Fibroblast of upper back skin (primary cell): ENCODE measurements around the gene SLC9A2.

Experiments
- DNase-seq: peaks from one replicate; pipeline ENCODE4 v3.0.0-alpha.2; 2013

The SLC9A2 gene

GRCh38 chr2:102674370-102674769 is 55.0 kb downstream of the SLC9A2 start:
- no peak for DNase-seq

GRCh38 chr2:102674836-102675235 is 55.5 kb downstream of the SLC9A2 start:
- no peak for DNase-seq

DNA sequence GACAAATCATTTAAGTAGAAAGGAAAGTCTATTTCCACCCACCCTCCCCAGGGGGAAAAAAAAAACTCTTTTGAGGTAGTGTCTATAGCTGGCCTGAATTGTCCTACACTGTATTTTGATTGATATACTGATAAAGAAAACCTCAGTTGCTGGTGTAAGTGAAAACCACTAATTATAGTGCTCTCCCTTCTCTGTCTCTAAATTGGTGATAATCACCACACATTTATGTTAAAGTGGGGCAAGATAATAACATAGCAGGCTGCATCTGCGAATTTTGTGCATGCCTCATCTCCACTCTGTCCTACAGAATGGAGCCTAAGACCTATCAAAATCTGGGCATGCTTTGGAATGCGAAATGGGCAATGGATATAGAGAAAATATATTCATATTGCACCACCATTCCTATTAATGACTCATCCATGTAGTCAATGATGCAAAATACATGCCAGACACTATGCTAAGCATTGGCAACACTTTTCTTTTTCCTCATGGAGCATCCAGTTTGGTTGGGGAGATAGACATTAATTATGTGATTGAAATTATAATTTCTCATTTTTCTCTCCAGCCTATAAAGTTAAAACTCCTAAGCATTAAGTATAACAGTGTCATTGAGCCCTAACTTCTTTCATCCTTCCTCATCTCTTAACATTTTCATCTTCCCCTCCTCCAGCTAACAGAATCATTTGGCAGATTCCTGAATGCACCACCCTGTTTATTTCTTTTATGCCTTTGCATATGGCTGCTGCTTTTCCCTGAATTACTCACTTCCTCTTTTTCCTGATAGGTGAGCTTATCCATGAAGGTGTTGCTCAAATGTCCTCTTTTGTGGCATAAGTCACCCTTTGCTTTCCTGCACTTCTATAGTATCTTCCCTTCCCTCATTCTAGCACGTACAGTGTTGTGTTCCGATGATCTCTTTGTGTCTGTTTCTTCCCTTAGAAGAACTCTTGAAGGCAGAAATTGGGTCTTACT is 58.2 kb downstream of the SLC9A2 start:
- peak; percentile 10 for DNase-seq

DNA sequence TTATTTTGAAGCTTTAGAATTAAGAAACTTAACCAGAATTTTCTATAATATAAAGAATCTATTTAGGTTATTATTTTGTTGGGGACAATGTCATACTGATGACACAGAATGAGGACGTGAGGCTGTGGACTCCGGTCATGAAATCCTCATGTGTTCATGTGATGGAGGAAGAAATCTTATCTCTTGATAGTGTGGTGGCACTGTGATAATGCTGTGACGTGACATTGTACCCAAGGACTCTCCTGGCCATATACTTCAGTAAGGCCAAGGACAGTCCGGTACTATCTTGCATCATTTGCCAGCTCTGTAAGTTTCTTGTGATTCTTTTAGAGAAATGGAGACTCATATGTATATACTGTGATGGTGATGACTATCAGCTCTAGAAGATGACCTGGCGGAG is 59.1 kb downstream of the SLC9A2 start:
- no peak for DNase-seq

GRCh38 chr2:102686479-102687439 is 67.4 kb downstream of the SLC9A2 start:
- DNase-seq: no peak

DNA sequence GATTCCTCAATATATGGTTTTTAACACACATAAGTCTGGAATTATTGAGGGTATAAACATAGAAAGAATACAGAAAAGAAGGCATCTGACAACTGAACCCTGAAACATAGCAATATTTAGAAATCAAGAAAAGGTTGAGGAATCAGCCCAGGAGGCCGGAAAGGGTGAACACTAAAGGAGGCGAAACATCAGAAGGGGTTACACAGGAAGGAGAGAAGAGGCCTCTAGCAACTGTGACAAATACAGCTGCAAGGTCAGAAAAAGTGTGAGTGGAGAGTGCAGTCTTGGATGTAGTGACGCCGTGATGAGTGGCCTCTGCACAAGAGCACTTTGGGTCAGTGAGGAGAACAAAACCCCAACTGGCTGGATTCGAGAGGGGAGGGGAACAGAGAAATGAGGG is 70.7 kb downstream of the SLC9A2 start:
- DNase-seq: no peak

GRCh38 chr2:102696463-102696862 is 77.1 kb downstream of the SLC9A2 start:
- DNase-seq: no peak

GRCh38 chr2:102698369-102699111 is 79.2 kb downstream of the SLC9A2 start:
- peak; percentile 3 for DNase-seq

DNA sequence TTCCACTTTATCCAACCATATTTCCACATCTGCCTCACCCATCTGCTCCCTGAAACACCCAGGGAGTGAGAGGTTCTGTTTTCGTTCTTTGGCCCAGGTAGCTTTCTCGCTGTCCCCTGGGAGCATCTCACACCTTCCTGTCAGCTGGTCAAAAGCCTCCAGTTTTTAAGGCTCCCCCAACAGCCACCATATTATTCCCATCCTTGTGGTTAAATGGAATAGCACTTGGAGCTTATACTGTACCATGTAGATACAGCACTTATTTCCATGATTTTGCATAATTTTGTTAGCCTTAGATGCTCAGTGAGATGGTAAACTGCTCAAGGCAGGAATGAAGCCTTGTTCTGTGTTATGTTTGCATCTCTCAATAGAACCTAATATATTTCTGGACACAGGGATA is 84.0 kb downstream of the SLC9A2 start:
- no peak for DNase-seq

GRCh38 chr2:102703748-102704147 is 84.4 kb downstream of the SLC9A2 start:
- DNase-seq: peak; percentile 4

GRCh38 chr2:102704531-102704930 is 85.2 kb downstream of the SLC9A2 start:
- DNase-seq: no peak

DNA sequence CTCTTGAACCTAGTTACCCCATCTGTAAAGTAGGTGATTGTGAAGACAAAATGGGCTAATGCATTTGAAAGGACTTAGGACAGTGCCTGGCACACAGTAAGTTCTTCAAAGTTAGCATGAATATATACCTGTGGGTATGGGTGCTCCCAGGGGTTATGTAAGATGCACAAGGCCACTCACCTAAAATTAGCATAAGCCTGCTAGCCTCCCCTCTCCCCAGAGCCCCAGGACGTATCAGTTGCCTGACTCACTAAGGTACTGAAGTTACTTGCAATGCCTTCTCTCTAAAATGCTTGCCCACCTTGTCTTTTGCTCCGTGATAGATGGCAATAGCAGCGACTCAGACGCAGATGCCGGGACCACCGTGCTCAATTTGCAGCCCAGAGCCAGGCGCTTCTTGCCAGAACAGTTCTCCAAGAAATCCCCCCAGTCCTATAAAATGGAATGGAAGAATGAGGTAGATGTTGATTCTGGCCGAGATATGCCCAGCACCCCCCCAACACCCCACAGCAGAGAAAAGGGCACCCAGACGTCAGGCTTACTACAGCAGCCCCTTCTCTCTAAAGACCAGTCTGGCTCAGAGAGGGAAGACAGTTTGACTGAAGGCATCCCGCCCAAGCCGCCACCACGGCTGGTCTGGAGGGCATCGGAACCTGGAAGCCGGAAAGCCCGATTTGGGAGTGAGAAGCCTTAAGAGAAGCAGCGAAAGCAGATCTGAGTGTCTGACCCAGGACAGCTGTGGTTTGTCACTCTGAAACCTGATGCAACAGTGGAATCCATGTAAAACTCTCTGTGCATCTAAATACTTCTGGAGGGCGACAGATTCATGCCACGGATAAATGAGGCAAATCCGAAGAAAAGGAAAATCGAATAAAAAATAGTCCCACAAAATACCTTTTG is 88.7 kb downstream of the SLC9A2 start:
- no peak for DNase-seq

- peak; percentile 51 for DNase-seq
Measured at GRCh38 chr2:102708847-102709559, 89.7 kb downstream of the SLC9A2 start.

DNA sequence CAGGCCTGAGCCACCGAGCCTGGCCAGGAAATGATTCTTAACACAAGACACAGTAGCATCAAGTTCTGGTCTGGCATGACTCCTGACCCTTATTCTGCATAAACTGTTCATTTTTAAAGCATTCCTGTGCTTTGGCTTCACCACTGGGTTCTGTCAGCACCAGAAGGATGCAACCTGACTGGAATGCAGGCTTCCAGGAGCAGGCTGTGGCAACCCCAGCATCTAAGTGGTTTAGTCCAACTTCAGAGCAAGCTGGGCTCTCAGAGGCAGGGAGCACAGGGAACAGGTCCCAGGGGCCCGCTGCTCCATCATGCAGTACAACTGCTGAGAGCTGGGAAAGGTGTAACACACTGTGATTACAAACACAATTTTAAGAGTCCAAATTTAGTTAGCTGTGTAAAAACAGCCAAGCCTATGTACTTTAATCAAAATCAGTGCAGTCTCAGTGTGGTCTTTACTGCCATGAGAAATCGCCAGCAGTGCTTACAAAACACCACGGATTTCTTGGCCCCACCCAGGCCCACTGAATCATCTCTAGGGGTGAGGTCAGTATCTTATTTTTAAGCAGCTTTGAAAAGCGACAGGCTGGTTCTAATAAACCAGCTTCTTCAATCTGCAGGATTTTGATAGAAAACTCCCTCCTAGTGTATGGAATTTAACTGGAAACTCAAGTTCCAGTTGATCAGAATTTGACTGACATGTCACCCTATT is 98.1 kb downstream of the SLC9A2 start:
- peak; percentile 50 for DNase-seq

- no peak for DNase-seq
Measured at GRCh38 chr2:102718387-102719316, 99.3 kb downstream of the SLC9A2 start.

- no peak for DNase-seq
Measured at GRCh38 chr2:102724016-102724490, 104.7 kb downstream of the SLC9A2 start.

DNA sequence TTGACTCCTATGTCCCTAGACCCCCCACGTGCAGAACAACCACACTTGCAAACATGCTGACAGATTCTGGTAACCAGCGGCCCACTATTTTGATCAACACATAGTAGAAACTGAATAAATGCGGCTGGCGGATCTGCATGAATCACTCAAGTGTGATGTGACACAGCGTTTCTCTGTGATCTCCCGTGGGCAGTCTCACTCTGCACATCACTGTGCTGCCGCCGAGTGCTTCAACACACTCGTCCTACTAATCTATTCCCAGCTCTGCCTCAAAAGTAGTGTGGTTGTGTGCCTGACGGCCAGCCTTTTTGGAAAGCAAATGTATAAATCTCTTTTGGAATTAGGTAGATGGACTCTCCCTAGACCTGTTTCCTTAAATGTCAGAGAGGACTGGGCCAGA is 105.2 kb downstream of the SLC9A2 start:
- DNase-seq: no peak

DNA sequence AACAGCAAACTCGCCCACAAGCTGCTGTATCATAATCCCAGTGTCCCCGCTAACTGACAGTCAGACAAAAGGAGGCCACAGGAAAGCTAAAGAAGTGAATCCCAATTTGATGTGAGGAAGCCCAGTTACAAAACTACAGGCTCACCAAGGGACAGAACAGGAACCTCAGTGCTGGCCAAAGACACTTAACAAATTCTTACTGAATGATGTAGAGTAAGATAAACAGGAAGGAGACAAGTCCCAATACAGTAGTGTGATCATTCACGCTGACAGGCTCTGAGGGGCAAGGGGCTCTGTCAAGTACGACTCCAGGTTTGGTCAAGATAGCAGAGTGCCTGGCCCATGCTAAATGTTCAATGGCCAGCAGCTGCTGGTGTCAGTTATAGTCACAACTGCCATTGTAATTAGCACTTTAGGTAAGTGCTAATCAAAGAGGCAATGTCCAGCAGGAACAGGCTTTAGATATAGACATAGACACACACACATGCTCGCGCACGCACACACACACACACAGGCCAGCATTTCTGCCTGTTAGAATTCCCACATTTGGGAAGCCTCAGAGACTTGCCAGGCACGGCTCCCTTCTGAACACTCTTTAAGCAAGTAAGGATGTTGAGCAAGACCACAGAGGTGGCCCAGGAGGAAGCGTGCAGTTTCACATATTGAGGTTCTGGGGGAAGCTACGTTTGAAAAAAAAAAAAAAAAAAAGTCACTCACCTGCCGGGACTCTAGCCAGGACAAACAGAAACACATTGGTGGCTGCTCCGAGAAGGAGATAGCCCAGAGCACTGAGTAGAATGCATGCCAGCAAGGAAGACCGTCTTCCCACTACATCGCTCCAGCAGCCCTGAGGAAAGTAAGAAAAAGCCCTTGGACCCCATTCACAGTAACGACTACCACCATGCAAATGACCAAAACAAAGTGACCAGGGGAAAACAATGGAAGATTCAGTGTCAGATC is 107.1 kb downstream of the SLC9A2 start:
- DNase-seq: no peak
